ENCODE results near the gene CTF1.

- TF ChIP-seq CTCF (IDR thresholded peaks at IDR 0.05) (no peak), POLR2A (IDR thresholded peaks at IDR 0.05) (no peak)
Measured at GRCh38 chr16:30900588-30900987, 4.2 kb downstream of the CTF1 start.
